HG03469 (cell line): ENCODE data around the gene ZBTB20.
A peak's percentile ranks its signal among the peaks of the same experiment; 100 is the strongest.

Source experiments
- ATAC-seq: cut with Tn5 transposase; IDR thresholded peaks from one replicate; pipeline ENCODE4 v1.9.1; 2021; ENCODE audit warnings: mild to moderate bottlenecking, moderate library complexity, moderate number of reproducible peaks; ENCODE audit not compliant: unreplicated experiment

The ZBTB20 gene

DNA sequence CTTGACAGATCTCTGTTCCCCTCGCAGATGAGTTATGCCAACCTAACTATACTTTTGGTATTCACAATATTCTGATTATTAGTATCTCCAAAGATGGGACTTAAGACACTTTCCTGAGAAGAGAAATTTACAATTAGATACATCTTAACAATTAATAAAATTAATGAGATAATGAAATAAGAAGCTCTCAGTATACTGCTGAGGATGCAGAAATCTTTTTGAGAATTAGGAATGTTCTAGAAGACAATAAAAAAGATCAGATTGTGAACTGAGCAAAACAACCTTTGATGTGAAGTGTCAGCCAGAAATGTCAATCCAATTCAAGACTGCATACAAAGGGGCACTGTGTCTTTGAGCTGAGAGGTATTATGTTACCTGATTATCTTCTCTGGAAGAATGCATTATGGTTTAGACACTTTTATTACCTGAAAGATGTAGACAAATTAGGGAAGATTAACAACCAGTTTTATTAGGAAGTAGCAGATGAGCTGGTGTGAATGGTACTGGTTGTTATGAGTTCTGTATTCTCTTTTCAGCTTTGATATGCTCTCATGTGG, 590.4 kb downstream of the ZBTB20 start:
- ATAC-seq = no peak

DNA sequence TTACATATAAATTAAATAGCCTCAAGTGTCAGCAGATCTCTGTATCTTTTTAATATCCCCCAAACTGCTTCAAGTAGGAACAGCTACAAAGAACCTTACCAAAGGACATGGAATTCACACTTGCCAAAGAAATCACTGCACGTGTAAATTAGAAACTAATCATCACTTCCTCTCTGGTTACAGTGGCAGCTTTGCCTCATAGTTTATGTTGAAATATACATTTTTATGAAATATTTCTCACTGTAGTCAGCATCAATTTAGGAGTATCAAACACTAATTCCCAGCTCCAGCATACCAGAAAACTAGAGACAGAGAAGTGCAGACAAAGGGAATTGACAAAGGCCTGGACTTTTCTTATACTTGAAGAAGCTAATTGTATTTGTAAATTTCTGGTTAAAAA, 592.4 kb downstream of the ZBTB20 start:
- no peak for ATAC-seq

DNA sequence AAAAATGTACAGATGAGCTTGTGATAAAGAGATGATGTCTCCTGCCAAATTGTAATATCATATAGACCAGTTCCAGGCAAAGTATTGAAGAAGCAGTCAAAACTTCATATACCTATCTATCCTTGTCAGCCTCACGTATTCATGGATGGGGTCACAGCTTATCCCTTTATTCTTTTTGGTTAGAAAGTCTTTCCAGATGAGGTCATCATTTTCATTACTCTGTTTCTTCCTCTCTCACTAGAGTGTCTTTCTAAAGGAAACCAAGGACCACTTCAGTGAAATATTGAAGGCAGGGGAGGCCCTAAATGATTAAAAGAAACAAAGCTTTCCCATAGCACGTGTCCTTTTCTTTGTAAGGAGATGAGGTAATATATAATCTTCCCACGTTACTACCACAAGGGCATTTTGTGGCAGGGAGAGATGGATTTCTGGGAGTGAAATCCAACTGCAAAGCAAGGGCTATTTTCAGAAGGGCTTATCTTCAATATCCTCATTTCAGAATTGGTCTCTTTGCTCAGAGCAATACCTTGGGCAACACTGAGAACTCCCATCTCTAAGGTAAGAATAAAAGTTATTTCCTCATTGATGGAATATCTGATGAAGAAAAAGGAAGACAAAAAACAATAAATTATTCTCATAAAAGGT, 593.0 kb downstream of the ZBTB20 start:
- no peak for ATAC-seq

DNA sequence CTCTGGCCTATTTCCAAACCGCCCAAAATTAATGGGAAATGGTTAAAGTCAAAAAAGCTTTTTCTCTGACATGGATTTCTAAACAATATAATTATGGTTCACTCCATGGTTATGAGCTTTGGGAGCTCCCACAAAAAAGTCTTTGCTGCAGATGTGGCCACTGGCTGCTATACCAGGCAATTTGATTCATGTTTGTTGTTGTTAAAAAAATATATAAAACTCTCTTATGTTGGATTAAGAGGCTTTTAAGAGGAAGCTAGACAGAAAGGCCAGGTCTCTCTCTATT, 594.6 kb downstream of the ZBTB20 start:
- no peak for ATAC-seq

DNA sequence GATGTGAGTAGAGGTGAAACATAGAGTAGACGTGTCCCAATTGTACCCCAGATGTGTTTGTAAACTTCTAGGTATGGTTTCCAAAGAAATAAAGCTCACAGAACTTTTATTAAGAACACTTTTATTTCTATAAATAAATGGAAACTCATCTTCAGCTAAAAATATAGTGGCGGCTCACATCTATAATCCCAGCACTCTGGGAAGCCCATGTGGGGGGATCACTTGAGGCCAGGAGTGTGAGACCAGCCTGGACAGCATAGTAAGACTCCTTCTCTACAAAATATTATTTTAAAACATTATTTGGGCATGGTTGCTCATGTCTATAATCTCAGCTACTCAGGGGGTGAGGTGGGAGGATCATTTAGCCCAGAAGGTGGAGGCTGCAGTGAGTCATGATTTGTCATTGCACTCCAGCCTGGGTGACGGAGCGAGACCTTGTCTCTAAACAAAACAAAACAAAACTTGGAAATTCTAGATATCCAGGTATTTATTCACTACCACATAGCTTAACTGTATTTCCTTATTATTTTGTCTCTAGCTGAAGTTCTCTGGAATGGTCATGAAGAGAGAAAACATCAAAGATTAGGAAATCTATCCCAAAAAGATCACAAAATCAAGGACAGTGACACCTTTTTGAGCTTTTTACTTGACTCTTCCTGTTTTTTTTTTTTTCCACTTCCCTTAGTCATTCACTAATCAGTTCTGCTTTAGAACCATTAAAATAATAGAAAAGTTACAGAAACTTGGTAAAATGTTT, 595.1 kb downstream of the ZBTB20 start:
- no peak for ATAC-seq

DNA sequence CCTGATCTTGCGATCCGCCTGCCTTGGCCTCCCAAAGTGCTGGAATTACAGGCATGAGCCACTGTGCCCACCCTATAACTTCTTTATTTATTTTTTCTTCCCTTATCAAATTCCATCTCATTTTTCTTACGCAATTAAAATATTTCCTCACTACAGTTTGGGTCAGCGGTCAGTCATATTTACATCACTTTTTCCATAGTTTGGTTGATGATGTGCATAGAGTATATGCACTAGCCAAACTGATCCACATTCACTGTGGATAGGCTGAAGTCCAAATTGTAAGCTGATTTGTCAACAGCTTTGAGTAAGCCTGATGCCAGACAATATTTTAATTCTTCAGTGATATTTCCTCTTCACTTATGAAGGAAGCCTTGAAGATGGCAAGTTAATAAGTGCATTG, 596.9 kb downstream of the ZBTB20 start:
- no peak for ATAC-seq

DNA sequence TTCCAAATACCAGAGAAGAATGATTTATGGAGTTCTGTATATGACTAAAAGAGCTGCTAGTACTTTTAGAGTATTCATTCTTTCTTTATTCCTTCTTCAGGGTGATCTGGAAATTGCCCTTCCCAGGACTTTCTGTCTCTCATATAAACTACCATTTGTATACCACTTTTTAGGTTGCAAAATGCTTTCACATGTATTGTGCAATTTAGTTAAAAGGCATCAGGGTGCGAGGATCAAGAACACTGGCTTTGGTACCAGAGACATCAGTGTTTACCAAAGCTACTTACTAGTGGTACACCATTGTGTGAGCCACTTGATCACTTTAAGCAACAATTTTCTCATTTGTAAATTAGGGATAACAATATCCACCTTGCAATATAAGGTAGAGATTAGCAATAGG, 601.9 kb downstream of the ZBTB20 start:
- ATAC-seq = no peak

DNA sequence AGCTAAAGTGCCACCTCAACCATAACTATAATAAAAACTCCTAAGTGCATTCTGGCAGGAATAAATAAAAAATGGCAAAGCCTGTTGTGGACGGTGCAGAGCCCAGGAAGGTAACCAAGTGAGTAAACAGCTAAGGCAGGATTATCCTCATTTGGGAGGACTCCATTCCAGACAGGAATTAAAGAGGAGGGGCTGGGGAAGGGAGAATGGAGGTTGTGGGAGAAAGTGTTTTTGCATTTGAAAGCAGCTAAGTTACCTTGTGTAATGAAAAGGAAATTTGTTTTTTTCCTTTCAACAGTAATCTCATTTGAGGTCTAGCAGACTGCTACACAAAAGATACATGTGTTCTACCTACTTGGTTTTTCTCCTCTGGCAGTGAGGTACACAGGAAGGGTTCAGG, 604.7 kb downstream of the ZBTB20 start:
- ATAC-seq = no peak

DNA sequence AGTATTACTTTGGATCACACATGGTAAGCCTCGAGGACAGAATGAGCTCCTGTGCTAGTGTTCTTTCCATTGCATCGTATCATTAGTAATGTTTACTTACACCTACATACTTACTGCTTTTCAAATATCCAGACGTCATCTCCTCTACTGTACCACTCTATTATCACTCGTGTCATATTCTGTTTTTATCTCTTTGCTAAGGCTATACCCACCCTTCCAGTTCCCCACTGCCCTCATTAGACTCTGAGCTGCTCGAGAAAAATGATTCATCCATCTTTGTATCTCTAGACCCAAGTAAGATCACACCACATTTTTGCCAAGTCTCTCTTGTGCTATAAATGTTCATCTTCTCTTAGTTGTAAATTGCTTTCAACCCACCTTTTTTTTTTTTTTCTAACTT, 607.6 kb downstream of the ZBTB20 start:
- no peak for ATAC-seq

DNA sequence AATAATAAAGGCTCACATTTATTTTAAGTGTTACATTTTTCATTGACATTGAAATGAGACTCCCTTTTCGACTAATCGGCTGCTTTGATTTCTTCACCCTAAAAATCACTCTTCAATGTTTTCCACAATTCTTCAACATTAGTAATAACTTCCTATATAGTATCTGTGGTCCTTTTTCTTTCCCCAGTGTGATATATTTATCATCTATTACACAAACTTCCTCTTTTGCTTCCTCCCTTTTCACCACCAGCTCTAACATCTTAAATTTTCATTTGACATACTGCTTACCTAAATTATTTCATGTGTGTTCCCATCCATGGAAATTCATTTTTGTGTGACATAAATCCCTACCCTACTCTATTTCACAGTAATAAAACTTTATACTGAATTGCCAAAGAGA, 608.9 kb downstream of the ZBTB20 start:
- no peak for ATAC-seq

DNA sequence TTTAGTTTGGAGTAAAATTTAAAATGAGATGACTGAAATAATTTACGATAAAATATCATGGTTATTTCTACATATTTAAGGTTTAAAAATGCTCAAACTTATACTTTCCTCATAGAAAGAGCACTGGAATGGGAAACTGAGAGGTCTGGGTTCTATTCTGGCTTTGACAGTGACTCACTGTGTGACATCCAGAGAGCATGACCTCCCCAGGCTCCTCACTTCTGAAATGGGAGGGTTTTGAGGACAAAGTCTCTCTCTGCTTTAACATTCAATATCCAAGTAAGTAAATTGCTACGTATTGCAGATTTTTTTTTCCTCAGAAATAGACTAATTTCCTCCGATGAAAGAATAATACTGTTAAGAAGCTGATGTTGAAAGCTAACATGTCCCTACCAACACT, 618.6 kb downstream of the ZBTB20 start:
- no peak for ATAC-seq

DNA sequence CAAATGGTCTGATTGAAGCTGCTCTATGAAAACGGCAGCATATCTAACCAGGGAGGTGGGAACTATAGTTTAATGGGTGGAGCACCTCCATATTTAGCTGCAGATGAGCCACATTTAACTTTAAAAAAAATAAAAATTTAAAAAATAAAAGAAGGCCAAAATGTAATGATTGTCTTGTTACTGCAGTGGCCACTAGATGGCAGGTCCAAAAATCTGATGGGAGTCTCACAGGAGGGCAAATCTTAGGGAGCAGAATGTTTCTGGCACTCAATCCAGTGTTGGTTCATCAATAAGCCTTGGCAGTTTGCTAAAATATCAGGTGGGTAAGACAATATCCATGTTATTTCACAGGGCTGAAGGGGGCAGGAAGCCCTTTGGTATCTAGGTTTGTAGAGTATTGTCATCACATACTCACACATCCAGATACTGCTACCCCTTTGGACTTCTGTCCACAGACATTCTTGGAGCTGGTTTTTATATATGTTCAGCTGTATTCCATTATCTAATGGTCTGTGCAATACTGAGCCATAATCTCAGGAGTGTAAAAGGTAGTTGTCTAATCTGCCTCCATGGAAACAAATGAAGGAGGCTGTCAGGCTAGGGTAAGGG, 619.9 kb downstream of the ZBTB20 start:
- ATAC-seq = no peak

DNA sequence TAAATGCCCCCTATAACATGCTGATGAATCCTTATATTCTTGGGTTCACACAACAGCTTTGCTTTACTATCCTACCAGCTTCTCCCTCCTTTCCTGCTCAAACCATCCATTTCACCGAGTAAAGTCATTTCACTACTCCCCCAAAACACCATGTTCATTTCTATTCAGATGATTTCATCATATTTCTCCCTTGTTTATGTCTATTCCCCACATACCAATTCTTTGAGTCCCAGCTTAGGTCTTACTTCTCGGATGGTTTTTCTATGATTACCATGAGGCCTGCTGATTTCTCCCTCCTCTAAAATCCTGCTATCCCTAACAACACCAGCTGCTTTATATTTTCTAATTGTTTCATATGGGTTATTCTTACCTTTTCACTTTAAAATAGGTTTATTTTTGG, 621.8 kb downstream of the ZBTB20 start:
- ATAC-seq = no peak

DNA sequence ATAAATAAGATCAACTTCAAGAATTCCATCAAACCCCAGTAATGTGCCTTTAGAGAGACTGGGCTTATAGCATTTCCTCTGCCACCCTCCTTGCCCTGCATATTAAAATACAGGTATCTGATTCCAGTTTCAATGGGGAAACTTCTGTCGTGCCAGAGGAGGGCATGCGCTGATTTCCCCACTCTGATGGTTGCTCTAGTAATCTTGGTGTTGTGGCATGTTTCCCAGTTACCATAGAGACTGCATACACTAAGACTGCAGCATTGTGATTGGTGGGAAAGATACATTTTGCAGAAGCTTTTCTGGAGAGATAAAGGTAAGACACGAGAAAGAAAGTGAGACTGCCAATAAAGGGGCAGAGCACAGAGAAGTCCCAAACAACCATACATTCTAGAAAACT, 627.7 kb downstream of the ZBTB20 start:
- peak; percentile 86 for ATAC-seq

DNA sequence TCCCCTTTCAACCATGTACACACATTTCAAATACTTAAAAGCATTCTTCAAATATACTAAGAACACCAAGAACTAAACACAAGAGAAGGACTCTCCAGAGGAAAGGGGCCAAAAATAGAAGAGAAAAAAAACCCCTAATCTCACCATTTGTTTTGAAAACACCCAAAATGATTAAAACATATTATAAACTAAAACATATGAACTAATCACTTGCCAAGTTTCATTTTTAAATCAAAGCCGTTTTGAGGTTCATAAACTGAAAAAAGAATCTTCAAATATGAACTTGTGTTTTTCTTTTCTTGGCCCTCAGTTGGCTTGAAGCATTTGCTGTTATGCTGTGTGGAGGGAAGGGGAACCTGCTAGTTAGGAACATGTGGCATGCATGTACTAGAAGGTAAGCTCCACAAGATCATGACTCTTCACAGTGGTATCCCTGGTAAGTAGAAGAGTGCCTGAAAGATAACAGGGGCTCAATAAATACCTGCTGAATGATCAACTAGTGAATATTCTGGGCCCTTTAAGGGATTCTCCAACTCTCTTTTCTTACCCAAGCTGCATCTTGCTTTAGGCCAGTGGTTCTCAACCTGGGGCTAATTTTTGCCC, 628.8 kb downstream of the ZBTB20 start:
- no peak for ATAC-seq

DNA sequence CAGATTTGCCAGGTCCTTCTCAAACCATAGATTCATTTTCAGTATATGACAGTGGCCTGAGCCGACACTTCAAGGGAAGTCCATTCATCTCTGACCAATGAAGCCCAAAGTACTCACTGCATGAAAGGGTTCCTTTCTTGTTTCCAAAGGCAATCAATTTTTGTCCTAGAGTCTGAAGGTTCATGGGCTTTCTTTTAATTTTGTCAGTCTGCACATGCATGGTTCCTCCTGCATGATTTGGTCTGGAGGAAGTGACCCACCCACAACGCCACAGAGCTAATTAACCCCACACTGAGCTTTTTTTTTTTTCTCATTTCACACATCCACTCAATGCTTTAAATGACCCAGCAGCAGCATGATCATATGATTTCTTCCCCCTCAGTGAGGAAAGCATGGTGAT, 636.9 kb downstream of the ZBTB20 start:
- ATAC-seq = no peak

DNA sequence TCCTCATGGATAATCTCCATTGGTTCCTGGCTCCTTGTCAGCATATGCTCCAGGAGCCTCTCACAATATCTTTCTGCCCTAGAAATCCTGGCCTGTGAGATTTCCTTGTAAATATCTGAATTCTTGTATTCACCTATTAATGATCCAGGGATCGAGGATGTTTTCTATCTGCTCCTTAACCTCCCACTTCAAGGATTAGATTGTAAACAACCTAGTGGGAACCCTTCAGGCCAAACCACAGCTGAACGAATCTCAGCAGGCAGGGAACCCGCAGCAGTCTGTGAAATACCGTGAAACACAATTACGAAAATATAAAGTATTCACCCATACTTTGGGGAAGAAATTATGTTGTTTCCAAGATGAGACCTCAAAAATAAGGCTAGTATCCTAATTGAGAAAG, 637.3 kb downstream of the ZBTB20 start:
- ATAC-seq = no peak

DNA sequence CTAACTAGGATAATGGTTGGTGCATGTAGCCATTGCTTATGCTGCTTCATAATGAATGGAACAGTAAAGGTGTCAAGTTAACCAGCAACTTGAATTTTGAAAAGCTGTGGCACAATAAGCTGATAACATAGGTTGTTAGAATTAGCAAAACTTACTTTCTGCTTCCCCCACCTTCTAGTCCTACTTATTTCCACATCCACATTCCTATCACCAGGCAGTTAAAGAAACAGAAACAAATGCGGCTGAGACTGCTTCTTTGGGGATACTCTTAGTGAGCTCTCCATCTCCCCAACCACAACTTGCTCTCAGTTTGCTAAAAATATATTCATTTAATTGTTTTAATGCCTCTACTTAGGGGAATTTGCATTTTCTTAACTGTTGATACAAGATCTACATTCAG, 638.1 kb downstream of the ZBTB20 start:
- no peak for ATAC-seq

DNA sequence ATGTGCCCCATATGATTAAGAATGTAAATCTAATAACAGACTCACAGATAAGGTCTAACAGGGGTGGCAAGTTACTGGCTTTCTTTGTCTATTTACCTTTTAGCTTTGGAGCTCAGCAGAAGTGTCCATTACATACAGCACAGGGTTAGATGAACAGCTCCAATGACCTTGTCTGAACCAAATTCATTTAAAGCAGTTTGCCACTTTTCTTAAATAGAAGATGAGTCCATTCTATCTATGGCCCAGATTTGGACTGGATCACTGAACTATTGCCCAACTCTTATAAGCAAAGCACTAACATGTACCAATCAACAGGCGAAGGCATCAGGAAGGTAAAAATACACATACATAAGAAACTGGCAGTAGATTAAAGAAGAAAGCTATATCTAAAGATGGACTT, 638.9 kb downstream of the ZBTB20 start:
- ATAC-seq = no peak

DNA sequence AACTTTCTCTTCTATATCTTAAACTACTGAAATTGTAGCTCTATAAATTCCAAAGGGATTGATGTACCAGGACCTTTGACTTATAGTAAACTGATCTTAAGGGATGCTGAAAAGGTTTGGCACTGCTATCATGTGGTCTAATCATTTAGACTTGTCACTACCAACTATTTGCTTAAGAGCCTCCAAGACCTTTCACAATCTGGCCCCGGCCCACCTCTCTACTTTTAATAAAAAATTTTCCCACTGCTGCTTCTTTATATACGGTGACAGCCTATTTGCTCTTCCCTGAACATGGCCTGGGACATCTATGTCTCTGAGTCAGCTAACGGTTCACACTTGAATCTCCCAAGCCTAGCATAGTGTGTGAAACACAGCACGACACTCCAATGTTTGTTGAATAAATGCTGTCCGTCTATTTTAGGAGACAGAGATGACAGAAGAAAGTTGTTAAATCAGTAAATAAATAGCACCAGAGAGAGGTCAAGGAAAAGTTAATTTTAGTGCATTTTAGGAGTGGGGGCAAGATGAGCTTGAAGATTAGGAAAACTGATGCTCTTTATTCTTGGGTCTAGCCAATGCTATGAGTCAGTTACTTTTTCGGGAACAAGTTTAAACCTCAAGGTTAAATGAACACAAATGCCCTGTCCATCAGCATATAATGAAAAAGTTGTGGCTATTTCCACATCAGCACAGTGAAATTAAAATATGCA, 640.3 kb downstream of the ZBTB20 start:
- ATAC-seq = no peak

DNA sequence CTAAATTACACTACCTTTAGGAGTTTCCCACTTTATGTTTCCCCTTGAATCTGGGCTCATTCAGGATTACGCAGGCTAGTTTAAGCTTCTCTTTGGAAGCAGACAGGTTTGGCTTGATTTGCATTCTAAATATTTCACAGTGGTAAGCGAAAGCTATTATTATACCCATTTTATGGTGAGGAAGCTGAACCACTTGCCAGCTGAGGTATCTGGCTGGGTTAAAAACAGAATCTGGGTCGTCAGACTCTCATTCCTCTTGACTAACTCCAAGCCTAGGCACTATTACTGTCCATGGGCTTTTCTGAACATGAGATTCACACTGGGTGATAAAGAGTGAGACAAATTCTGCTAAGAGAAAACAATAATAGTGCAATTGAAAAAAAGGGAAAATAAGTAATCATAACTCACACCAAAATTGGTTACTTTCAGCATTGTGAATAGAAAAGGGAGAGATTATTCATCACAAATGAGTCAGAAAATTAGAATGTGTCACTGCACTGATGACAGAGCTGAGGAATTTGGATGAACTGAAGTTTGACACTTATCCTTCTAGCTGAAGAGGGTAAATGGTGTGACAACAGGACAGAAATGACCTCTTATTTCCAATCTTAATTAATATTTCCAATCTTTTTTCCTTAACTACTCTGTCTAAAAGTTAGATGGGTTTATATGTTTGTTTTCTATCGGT, 642.0 kb downstream of the ZBTB20 start:
- no peak for ATAC-seq
